Neuronal stem cell (in vitro differentiated cells): ENCODE measurements around the gene ZNF223.
A peak's percentile ranks its signal among the peaks of the same experiment; 100 is the strongest.

Experiments used
- DNase-seq: peaks from one replicate; pipeline ENCODE4 v3.0.0-alpha.2; 2013; ENCODE audit warnings: low spot score
- H2AFZ ChIP-seq: one replicate; pipeline ENCODE4 v1.6.1; 2013; ENCODE audit warnings: mild to moderate bottlenecking, low read length, inconsistent platforms
- H2AK5ac ChIP-seq: 2 replicates; pipeline ENCODE4 v1.6.1; 2013; ENCODE audit warnings: low read depth, mild to moderate bottlenecking, inconsistent platforms, low read length, moderate library complexity, mixed read lengths
- H2BK120ac ChIP-seq: 2 replicates; pipeline ENCODE4 v1.6.1; 2013; ENCODE audit warnings: low read depth, mild to moderate bottlenecking, inconsistent platforms, low read length, moderate library complexity, mixed read lengths
- H2BK12ac ChIP-seq: one replicate; pipeline ENCODE4 v1.6.1; 2013; ENCODE audit warnings: low read length, inconsistent platforms
- H2BK15ac ChIP-seq: 2 replicates; pipeline ENCODE4 v1.6.1; 2013; ENCODE audit warnings: mild to moderate bottlenecking, low read length, inconsistent platforms, mixed read lengths
- H2BK5ac ChIP-seq: one replicate; pipeline ENCODE4 v1.6.1; 2013; ENCODE audit warnings: inconsistent platforms, mild to moderate bottlenecking, low read length, moderate library complexity
- H3K14ac ChIP-seq: one replicate; pipeline ENCODE4 v1.6.1; 2013; ENCODE audit warnings: low read length, inconsistent platforms
- H3K18ac ChIP-seq: 2 replicates; pipeline ENCODE4 v1.6.1; 2013; ENCODE audit warnings: low read length, inconsistent platforms
- H3K23ac ChIP-seq: 2 replicates; pipeline ENCODE4 v1.6.1; 2013; ENCODE audit warnings: low read depth, mild to moderate bottlenecking, mixed read lengths, low read length, inconsistent platforms; ENCODE audit not compliant: poor library complexity
- H3K27ac ChIP-seq: replicated peaks from 3 replicates; pipeline ENCODE4 v1.5.1; 2013; ENCODE audit warnings: low read length, inconsistent platforms
- H3K27me3 ChIP-seq, 3 experiments: 2 replicates each; pipeline ENCODE4 v1.6.1; 2013; ENCODE audit warnings: low read length in 3 of 3, mild to moderate bottlenecking in 2 of 3, inconsistent platforms in 1 of 3, low read depth in 1 of 3, mixed read lengths in 1 of 3, moderate library complexity in 1 of 3; ENCODE audit not compliant: control insufficient read depth in 3 of 3, insufficient read depth in 3 of 3
- H3K36me3 ChIP-seq, 2 donors: replicated peaks in 1 of 2; 2 replicates each; pipeline ENCODE4 v1.6.1; 2013; ENCODE audit warnings: low read length in 2 of 2; ENCODE audit not compliant: control insufficient read depth in 2 of 2, insufficient read depth in 2 of 2
- H3K4ac ChIP-seq: 2 replicates; pipeline ENCODE4 v1.6.1; 2013; ENCODE audit warnings: inconsistent platforms, mild to moderate bottlenecking, low read length, moderate library complexity
- H3K4me1 ChIP-seq, 2 donors: 1 replicate in 1 of 2; 2 replicates in 1 of 2; pipeline ENCODE4 v1.6.1; 2013; ENCODE audit warnings: low read length in 2 of 2, low read depth in 1 of 2; ENCODE audit not compliant: control insufficient read depth in 2 of 2, insufficient read depth in 1 of 2
- H3K4me2 ChIP-seq: one replicate; pipeline ENCODE4 v1.6.1; 2013; ENCODE audit warnings: mild to moderate bottlenecking, low read length, inconsistent platforms; ENCODE audit not compliant: insufficient read depth, poor library complexity, severe bottlenecking
- H3K4me3 ChIP-seq, 2 donors: 2 replicates each; pipeline ENCODE4 v1.5.1; 2013; ENCODE audit warnings: low read length in 2 of 2, mild to moderate bottlenecking in 2 of 2, inconsistent platforms in 1 of 2, moderate library complexity in 1 of 2
- H3K79me1 ChIP-seq: one replicate; pipeline ENCODE4 v1.6.1; 2013; ENCODE audit warnings: low read depth, mild to moderate bottlenecking, inconsistent platforms, low read length, moderate library complexity
- H3K9ac ChIP-seq: one replicate; pipeline ENCODE4 v1.6.1; 2013; ENCODE audit warnings: mild to moderate bottlenecking, low read depth, low read length, inconsistent platforms; ENCODE audit not compliant: poor library complexity
- H3K9me3 ChIP-seq, 2 donors: replicated peaks in 1 of 2; 2 replicates each; pipeline versions ENCODE3 to v1.6.1; 2013; ENCODE audit warnings: low read length in 2 of 2, mild to moderate bottlenecking in 2 of 2, inconsistent platforms in 1 of 2, low read depth in 1 of 2, mixed read lengths in 1 of 2, moderate library complexity in 1 of 2; ENCODE audit not compliant: control insufficient read depth in 2 of 2, insufficient read depth in 1 of 2
- H4K8ac ChIP-seq: one replicate; pipeline ENCODE4 v1.6.1; 2013; ENCODE audit warnings: low read depth, mild to moderate bottlenecking, inconsistent platforms, low read length, moderate library complexity
- H4K91ac ChIP-seq: one replicate; pipeline ENCODE4 v1.6.1; 2013; ENCODE audit warnings: low read length, low read depth, mild to moderate bottlenecking, inconsistent platforms; ENCODE audit not compliant: poor library complexity
- WGBS, 2 donors: extraction: QIAGEN DNeasy Blood & Tissue Kit; methylation state at CpG; one replicate each; pipeline ENCODE4 v1.1.7; 2013; ENCODE audit warnings: missing lambda C conversion rate in 2 of 2, mixed read lengths in 1 of 2; ENCODE audit not compliant: insufficient read length in 2 of 2, insufficient replicate concordance in 1 of 2; ENCODE audit errors: extremely low coverage in 2 of 2; 5-methylcytosine and 5-hydroxymethylcytosine counted together

The ZNF223 gene

DNA sequence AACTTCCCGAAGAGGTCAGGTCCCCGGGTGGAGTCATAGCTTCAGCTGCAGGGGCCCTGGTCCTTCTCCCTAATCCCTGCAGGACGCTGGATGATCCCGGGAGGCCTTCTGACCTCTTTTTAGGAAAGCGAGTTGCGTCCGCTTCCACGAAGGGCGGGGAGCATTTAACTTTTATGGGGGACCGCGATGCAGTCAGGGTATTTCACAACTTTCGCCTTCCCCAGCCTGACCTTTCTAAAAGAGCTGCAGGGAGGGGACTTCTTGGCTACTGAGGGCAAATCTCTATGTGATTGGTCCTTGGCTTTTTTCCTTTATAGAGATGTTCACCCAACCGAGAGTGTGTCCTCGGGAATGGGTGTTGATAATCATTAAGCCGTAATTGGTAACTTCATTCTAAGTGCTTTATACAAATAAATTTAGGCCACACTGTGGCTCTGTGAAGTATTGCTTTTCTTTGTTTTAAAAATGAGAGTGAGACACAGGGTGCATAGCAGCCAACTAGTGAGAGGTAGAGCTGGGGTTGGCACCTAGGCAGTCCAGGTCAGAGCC, 48.3 kb upstream of the ZNF223 start:
- DNase-seq = no peak
- H3K27me3 ChIP-seq = no peaks in the 10 kb centered on the region
- WGBS, 2 donors = no CpG with 5 or more reads among the region's 15 CpGs

DNA sequence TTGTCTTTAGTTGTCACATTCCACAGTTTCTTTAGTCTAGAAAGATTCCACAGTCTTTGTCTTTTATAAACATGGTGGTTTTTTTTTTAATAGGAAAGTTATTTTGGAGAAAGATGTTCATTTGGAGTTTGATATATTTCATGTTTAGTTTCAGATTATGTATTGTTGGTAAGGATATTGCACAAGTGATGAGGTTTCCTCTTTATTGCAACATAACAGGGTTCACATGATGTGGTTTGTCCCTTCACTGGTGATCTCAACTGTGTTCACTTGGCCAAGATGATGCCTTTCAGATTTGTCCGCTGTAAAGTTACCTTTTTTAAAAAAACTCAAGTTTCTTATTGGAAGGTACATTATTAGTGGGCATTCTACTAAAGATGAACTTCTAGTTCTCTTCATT, 45.9 kb upstream of the ZNF223 start:
- Histone ChIP-seq H3K4me1 (peaks cover 0 to 1% of the 10 kb centered on the region in 2 donors), H3K14ac (no peak overlapping the region), H4K91ac (no peak overlapping the region), H2BK5ac (no peak overlapping the region), H3K27me3 (no peaks in the 10 kb centered on the region), H3K18ac (no peak overlapping the region), H3K4me3 (no peak overlapping the region), H3K36me3 (peaks cover 23 to 37% of the 10 kb centered on the region in 2 donors), H3K9me3 (peaks cover 20 to 33% of the 10 kb centered on the region in 2 donors), H3K27ac (no peak overlapping the region), H3K79me1 (no peaks in the 10 kb centered on the region), H3K4ac (no peak overlapping the region), H2AFZ (no peak overlapping the region), H3K23ac (no peak overlapping the region), H2BK15ac (no peak overlapping the region), H3K9ac (no peak overlapping the region), H2BK120ac (no peak overlapping the region), H2BK12ac (no peak overlapping the region), H2AK5ac (no peak overlapping the region), H3K4me2 (no peak overlapping the region), H4K8ac (no peak overlapping the region)
- no CpG with 5 or more reads among the region's 1 CpG for WGBS, 2 donors
- DNase-seq = no peak

More for the DNA sequence above, 48.3 kb upstream of the ZNF223 start:
- Histone ChIP-seq H2BK5ac (no peak overlapping the region), H3K14ac (no peak overlapping the region), H3K23ac (no peak overlapping the region), H3K4me2 (peak overlapping the region; percentile 83), H3K4me1 (peaks cover 0 to 1% of the 10 kb centered on the region in 2 donors), H3K9ac (no peak overlapping the region), H2BK15ac (no peak overlapping the region), H3K4ac (no peak overlapping the region), H3K27ac (no peak overlapping the region), H3K36me3 (peaks cover 3 to 12% of the 10 kb centered on the region in 2 donors), H3K18ac (no peak overlapping the region), H2BK12ac (no peak overlapping the region), H2AK5ac (no peak overlapping the region), H2AFZ (peak overlapping the region; percentile 90), H2BK120ac (no peak overlapping the region), H3K9me3 (peaks cover 5 to 9% of the 10 kb centered on the region in 2 donors), H4K8ac (no peak overlapping the region), H3K4me3 (peak overlapping the region; percentile 70 to 83), H4K91ac (no peak overlapping the region), H3K79me1 (no peaks in the 10 kb centered on the region)

DNA sequence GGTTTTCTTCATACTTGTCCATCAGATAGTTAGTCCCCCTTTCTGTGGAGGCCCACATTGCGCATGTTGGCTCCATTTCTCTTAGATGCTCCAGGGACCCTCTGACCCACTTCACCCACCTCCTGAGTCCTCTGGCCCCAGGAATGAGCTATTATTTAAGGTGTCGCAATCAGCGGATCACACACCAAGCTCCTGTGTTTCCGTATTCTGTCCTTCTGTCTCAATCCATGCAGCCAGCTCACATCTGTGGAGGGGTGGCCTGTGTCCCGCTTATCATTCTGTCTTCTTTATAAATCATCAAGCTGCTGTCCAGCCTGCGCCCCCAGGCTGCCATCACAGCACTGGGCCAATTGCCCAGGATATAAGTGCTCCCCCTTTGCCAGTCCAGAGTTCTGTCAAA, 44.4 kb upstream of the ZNF223 start:
- Histone ChIP-seq H4K8ac (no peak overlapping the region), H3K36me3 (peaks cover 24 to 50% of the 10 kb centered on the region in 2 donors)

DNA sequence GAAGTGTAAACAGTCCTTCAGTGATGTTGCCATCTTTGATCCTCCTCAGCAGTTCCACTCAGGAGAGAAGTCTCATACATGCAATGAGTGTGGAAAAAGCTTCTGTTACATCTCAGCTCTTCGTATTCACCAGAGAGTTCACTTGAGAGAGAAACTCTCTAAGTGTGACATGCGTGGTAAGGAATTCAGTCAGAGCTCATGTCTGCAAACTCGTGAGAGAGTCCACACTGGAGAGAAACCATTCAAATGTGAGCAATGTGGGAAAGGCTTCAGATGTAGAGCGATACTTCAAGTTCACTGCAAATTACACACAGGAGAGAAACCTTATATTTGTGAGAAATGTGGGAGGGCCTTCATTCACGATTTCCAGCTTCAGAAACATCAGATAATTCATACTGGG, 41.4 kb upstream of the ZNF223 start:
- Histone ChIP-seq H3K36me3 (peaks cover 24 to 50% of the 10 kb centered on the region in 2 donors), H3K4ac (no peak overlapping the region), H2AFZ (no peak overlapping the region), H3K4me2 (no peak overlapping the region), H3K9ac (no peak overlapping the region), H3K23ac (no peak overlapping the region), H3K79me1 (no peaks in the 10 kb centered on the region), H2BK120ac (no peak overlapping the region), H3K9me3 (peaks cover 25 to 46% of the 10 kb centered on the region in 2 donors), H4K8ac (no peak overlapping the region), H3K4me3 (no peak overlapping the region), H2AK5ac (no peak overlapping the region), H4K91ac (no peak overlapping the region), H3K27ac (no peak overlapping the region), H2BK5ac (no peak overlapping the region), H3K27me3 (no peaks in the 10 kb centered on the region), H2BK12ac (no peak overlapping the region), H3K14ac (no peak overlapping the region), H3K18ac (no peak overlapping the region), H2BK15ac (no peak overlapping the region), H3K4me1 (no peaks in the 10 kb centered on the region)
- WGBS, 2 donors = no CpG with 5 or more reads among the region's 5 CpGs
- DNase-seq = no peak

More for the DNA sequence above, 44.4 kb upstream of the ZNF223 start:
- Histone ChIP-seq H3K4me3 (no peak overlapping the region), H3K18ac (no peak overlapping the region), H3K4me1 (no peaks in the 10 kb centered on the region), H3K4me2 (no peak overlapping the region), H3K23ac (no peak overlapping the region), H4K91ac (no peak overlapping the region), H2BK120ac (no peak overlapping the region), H3K79me1 (no peaks in the 10 kb centered on the region), H3K14ac (no peak overlapping the region), H3K4ac (no peak overlapping the region), H3K9me3 (peaks cover 23 to 46% of the 10 kb centered on the region in 2 donors), H3K9ac (no peak overlapping the region), H2BK5ac (no peak overlapping the region), H2BK15ac (no peak overlapping the region), H2AK5ac (no peak overlapping the region), H3K27ac (no peak overlapping the region), H2AFZ (no peak overlapping the region), H3K27me3 (no peaks in the 10 kb centered on the region), H2BK12ac (no peak overlapping the region)
- no CpG with 5 or more reads among the region's 6 CpGs for WGBS, 2 donors
- no peak for DNase-seq
